NT2/D1 (cell line): ENCODE results near the gene FMNL2.
"Not testable (repeated sequence)": the region's sequence is repeated elsewhere in the genome, so short reads cannot be mapped to it uniquely, and the experiment has no call there.

Experiments used
- DNase-seq: peaks from one replicate; pipeline ENCODE4 v3.0.0-alpha.2; 2011; ENCODE audit warnings: low read depth, low spot score
- H3K27me3 ChIP-seq: 2 replicates; pipeline ENCODE4 v1.6.0; 2011; ENCODE audit warnings: mild to moderate bottlenecking; ENCODE audit not compliant: insufficient read length, insufficient read depth
- H3K36me3 ChIP-seq: 2 replicates; pipeline ENCODE4 v1.6.1; 2011; ENCODE audit warnings: mild to moderate bottlenecking, low read length, mixed read lengths; ENCODE audit not compliant: insufficient read depth, insufficient read length
- H3K4me1 ChIP-seq: 2 replicates; pipeline ENCODE4 v1.5.1; 2011; ENCODE audit not compliant: insufficient read depth, insufficient read length
- H3K4me3 ChIP-seq: 2 replicates; pipeline ENCODE4 v1.5.1; 2011; ENCODE audit warnings: low read depth; ENCODE audit not compliant: insufficient read length
- H3K9ac ChIP-seq: 2 replicates; pipeline ENCODE4 v1.6.0; 2011; ENCODE audit warnings: low read depth; ENCODE audit not compliant: insufficient read length
- H3K9me3 ChIP-seq: 2 replicates; pipeline ENCODE4 v1.5.1; 2011; ENCODE audit warnings: mild to moderate bottlenecking, low read length; ENCODE audit not compliant: insufficient read depth
- SUZ12 ChIP-seq: IDR thresholded peaks from 2 replicates; pipeline ENCODE4 v1.6.1; 2011; ENCODE audit not compliant: insufficient read length, insufficient read depth; ENCODE audit errors: extremely low read depth
- YY1 ChIP-seq: IDR thresholded peaks from 2 replicates; pipeline ENCODE4 v1.6.1; 2011; ENCODE audit not compliant: insufficient read length, insufficient read depth
- ZNF274 ChIP-seq: IDR thresholded peaks from 2 replicates; pipeline ENCODE4 v1.6.1; 2011; ENCODE audit warnings: mild to moderate bottlenecking, low read depth, low read length

FMNL2 gene

DNA sequence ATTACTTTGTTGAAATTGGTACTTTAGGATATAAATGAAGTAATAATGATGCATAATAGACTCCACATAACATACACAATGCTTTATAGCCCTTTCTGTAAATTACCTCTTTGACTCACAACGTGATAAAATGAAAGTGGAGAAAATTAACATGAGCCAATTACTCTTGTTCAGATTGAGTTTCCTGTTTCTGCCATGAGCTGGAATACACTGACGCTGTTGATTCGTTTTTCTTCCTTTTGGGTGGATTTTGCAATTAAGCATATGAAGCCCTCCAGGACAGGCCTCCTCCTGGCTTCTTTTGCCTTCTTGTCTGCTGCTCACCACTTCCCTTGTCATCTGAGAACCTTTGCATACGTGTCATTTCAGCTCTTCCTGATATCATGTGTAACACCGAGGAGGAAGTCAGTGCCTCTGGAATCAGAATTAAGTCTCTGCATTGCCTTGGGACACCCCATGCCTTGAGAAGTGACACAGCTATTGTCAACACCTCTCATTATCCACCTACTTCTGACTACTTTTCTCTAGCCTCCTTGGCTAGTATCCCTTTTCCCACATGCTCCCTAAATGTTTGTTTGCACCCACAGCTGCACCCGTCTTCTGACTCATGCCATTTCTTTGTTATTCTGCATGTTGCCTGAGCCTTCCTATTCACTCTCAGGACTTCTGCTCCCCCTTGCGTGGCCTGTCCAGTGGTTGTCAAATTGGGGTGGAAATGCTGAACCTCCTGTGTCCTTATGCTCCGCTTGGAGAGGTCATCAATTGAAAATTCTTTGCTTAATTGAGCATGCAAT, 134.1 kb downstream of the FMNL2 start:
- TF ChIP-seq SUZ12 (no peak), ZNF274 (no peak), YY1 (no peak)
- H3K9ac ChIP-seq: no peak overlapping the region
- H3K9me3 ChIP-seq: no peaks in the 10 kb centered on the region
- H3K4me3 ChIP-seq: no peak overlapping the region
- H3K27me3 ChIP-seq: no peaks in the 10 kb centered on the region
- no peaks in the 10 kb centered on the region for H3K4me1 ChIP-seq
- no peaks in the 10 kb centered on the region for H3K36me3 ChIP-seq
- no peak for DNase-seq

DNA sequence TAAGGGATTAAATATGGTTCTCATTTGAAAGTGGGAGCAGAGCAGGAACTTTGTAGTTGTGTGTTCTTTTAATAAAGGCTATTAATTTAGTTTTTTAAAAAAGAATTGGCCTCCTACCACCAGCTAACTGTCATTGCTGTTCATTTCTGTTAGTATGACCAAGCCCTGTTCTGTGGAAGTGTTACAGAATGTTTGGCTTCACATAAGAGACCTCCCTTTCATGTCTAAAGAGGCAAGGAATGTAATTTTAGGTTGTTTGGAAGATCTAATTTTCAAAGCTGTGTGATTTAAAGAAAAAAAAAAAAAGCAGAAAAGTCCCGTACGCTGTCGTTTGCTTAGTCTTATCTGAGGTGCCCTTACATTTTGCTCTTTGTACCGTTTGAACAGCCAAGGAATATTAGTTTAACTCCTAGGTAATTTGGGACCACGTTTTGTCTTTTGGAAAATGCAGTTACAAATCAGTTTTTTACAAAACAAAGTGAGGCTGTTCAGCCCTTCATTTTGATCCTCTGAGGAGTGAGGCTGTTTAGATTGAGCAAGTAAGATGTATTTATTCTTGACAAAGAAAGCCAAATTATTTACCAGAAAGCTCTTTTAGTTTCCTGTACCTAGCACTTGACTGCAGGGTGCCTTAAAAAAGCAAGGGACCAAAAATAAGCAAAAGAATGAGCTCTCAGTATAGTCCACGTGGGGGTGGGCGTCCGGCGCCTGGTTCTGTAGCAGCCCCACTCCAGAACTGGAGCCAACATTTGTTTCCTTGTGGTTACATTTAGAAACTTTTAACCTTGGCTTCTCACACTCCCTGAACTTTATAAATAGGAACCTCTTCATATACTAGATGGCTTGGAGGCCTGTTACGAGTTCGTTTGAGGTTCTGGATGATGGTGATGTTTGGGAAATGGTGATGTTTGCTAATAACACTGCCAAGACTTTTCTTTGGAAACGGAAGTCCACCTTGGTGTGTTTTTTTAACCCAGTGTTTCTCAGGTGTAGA, 136.2 kb downstream of the FMNL2 start:
- no peak for DNase-seq
- Histone ChIP-seq H3K4me3 (no peak overlapping the region), H3K27me3 (no peaks in the 10 kb centered on the region), H3K36me3 (no peaks in the 10 kb centered on the region), H3K9ac (no peak overlapping the region), H3K4me1 (no peaks in the 10 kb centered on the region), H3K9me3 (no peaks in the 10 kb centered on the region)
- no peak for TF ChIP-seq YY1
- TF ChIP-seq SUZ12: no peak
- TF ChIP-seq ZNF274: no peak

DNA sequence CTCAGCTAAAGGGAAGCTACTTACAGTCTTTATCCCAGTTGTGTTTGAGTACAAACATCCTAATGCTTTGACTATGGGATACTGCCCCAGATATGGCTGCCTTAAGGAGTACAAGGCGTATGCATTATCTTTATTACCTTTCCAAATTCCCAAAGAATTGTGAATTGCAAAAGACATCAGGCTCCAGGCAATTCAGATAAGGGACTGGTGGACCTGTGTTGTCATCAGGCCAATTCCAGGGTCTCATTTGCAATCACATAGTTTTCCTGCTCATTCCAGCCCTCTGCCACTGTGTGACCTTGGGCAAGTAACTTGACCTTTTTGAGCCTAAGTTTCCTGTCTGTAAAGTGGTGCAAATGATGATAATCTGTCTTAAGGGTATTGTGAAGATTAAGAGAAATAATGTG, 137.5 kb downstream of the FMNL2 start:
- DNase-seq: no peak
- Histone ChIP-seq H3K27me3 (no peaks in the 10 kb centered on the region), H3K9me3 (no peaks in the 10 kb centered on the region), H3K4me3 (no peak overlapping the region), H3K4me1 (no peaks in the 10 kb centered on the region), H3K9ac (no peak overlapping the region), H3K36me3 (no peaks in the 10 kb centered on the region)
- TF ChIP-seq ZNF274 (no peak), YY1 (no peak), SUZ12 (no peak)

DNA sequence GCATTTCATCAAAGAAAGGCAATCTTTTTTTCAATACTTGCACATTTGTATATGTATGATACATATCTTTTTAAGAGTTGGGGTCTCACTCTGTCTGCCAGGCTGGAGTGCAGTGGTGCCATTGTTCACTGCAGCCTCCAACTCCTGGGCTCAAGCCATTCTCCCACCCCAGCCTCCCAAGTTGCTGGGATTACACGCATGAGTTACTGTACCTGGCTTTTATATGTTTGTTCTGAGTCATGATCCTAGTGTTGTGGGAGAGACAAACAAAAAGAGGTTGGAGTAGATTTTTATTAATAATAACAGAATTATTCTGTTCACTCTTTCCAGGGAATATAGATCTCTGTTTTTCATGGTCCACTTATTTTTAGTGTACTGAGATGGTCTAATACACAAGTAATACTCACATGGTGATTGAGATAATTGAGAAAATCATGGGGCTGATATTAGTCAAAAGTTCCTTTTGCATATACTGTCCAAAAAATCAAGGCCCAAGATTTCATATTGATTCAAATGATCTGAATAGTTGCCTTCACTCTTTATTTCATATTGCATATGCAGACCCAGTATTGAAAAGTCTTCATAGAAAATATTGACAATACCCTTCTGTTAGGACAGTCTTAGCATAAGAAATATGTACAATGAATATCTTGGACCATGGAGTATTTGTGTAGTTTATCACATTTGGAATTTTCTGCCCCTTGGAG, 138.3 kb downstream of the FMNL2 start:
- H3K4me3 ChIP-seq: no peak overlapping the region
- H3K9me3 ChIP-seq: no peaks in the 10 kb centered on the region
- TF ChIP-seq SUZ12 (no peak), YY1 (no peak)
- no peak overlapping the region for H3K9ac ChIP-seq
- no peaks in the 10 kb centered on the region for H3K4me1 ChIP-seq
- no peak for DNase-seq
- no peaks in the 10 kb centered on the region for H3K27me3 ChIP-seq
- H3K36me3 ChIP-seq: no peaks in the 10 kb centered on the region

DNA sequence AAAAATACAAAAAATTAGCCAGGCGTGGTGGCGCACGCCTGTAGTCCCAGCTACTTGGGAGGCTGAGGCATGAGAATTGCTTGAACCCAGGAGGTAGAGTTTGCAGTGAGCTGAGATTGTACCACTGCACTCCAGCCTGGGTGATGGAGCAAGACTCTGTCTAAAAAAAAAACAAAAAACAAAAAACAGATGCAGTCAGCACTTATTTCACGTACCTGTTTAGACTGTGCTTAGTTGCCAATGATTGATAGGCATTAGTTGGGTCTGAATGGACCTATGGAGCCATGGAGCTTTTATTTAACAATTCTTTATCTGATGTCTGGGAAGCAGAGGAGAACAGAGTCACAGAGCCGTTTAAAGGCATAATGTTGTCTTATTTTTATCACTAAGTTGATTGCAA, 139.5 kb downstream of the FMNL2 start:
- not testable (repeated sequence) for H3K4me1 ChIP-seq, H3K27me3 ChIP-seq, DNase-seq, H3K36me3 ChIP-seq, H3K9me3 ChIP-seq, H3K9ac ChIP-seq, H3K4me3 ChIP-seq

DNA sequence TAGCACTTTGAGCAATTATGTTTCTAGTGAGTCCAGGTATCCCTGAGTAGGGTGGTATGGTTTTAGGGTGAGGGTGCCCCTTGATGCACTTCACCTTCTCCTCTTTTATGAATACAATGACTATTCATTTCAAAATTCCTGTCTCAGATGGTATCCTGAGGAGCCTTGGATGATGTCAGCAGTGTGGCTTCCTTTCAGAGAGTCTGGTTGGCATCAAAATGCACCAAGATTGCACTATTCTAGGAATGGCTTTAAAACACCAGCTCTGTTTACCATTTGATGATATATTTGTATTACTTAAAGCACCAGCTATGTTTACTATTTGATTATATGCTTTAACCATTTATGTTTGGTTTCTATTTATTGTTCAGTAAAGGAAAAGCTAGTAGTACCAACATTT, 141.0 kb downstream of the FMNL2 start:
- no peak for DNase-seq
- H3K9me3 ChIP-seq: no peaks in the 10 kb centered on the region
- H3K4me1 ChIP-seq: no peaks in the 10 kb centered on the region
- no peak overlapping the region for H3K4me3 ChIP-seq
- no peaks in the 10 kb centered on the region for H3K27me3 ChIP-seq
- TF ChIP-seq ZNF274: no peak
- TF ChIP-seq YY1: no peak
- no peak for TF ChIP-seq SUZ12
- no peak overlapping the region for H3K9ac ChIP-seq
- no peaks in the 10 kb centered on the region for H3K36me3 ChIP-seq
